ENCODE results near the gene FAM184A.

DNA sequence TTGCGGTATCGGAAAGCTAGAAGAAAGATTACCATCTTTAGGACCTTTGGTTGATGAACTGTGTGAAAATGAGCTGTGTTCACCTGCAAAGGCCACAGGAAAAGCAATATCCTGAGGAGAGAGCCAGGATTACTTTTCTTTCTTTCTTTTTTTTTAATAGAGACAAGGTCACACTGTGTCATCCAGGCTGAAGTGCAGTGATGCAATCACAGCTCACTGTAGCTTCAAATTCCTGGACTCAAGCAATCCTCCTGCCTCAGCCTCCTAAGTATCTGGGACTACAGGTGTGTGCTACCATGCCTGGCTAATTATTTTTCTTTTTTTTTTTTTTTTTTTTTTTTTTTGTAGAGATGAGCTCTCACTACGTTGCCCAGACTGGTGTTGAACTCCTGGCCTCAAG is 17.2 kb downstream of the FAM184A start:
- TF ChIP-seq POLR2AphosphoS5 (IDR thresholded peaks at IDR 0.05; ENCODE audit: low read depth, low read length) (no peak), POLR2A (IDR thresholded peaks at IDR 0.05; ENCODE audit: low read depth, low read length) (no peak), TAF1 (IDR thresholded peaks at IDR 0.05; ENCODE audit: borderline replicate concordance, low read depth, low read length) (no peak)

Data from GM12892 (cell line).